ENCODE measurements around the gene ROCK2. TPM values are rescaled to one million over a fixed set of nuclear protein-coding genes. Genes with fewer than 3 reads are reported as not detected.
A peak's percentile ranks its signal among the peaks of the same experiment; 100 is the strongest.
"Not testable (repeated sequence)": the region's sequence is repeated elsewhere in the genome, so short reads cannot be mapped to it uniquely, and the experiment has no call there.

The ROCK2 gene
- total and polyA plus RNA-seq, 2 donors (not counting 1 experiment from before 2014, with no cell fraction given): 2.3 to 30.2 TPM

GRCh38 chr2:11235583-11235982 lies 108.9 kb downstream of the ROCK2 start:
- Histone ChIP-seq H3K9ac (ENCODE audit: low read length) (no peak overlapping the region), H3K79me2 (ENCODE audit: control insufficient read depth, insufficient read depth, low read length) (no peaks in the 10 kb centered on the region), H3K27ac (ENCODE audit: low read length in 2 of 2) (no peak overlapping the region), H3K27me3 (replicated peaks in 1 of 4; ENCODE audit: control extremely low read depth in 1 of 4, control insufficient read depth in 3 of 4, insufficient read depth in 4 of 4, low read length in 3 of 4) (no peaks in the 10 kb centered on the region), H3K4me2 (replicated peaks; ENCODE audit: low read depth, low read length, poor library complexity, severe bottlenecking) (no peak overlapping the region), H3K4me1 (ENCODE audit: control insufficient read depth in 2 of 2, insufficient read depth in 2 of 2, low read length in 2 of 2) (no peaks in the 10 kb centered on the region), H3K36me3 (replicated peaks in 1 of 2; ENCODE audit: control extremely low read depth in 1 of 2, control insufficient read depth in 1 of 2, extremely low read depth in 1 of 2, insufficient read depth in 2 of 2, low read length in 1 of 2) (no peaks in the 10 kb centered on the region), H3K4me3 (ENCODE audit: control extremely low read depth in 1 of 5, extremely low read depth in 1 of 5, insufficient read depth in 1 of 5, low read depth in 2 of 5, low read length in 4 of 5) (no peak overlapping the region), H3K9me3 (ENCODE audit: control extremely low read depth in 1 of 3, control insufficient read depth in 2 of 3, insufficient read depth in 1 of 3, low read length in 2 of 3) (no peaks in the 10 kb centered on the region), H4K20me1 (ENCODE audit: control insufficient read depth, insufficient read depth, low read length, poor library complexity, severe bottlenecking) (peaks cover 6% of the 10 kb centered on the region), H2AFZ (ENCODE audit: insufficient read depth, low read depth, low read length, poor library complexity, severe bottlenecking) (no peak overlapping the region)
- TF ChIP-seq EZH2 (IDR thresholded peaks at IDR 0.05; ENCODE audit: borderline replicate concordance, insufficient read depth, low read depth, low read length, poor library complexity, severe bottlenecking) (no peak), CTCF (IDR thresholded peaks at IDR 0.05) (no peak)
- peaks cover 11% of the 10 kb centered on the region for H3K4me1 Mint-ChIP-seq
- 67% methylated on average over 1 of the region's 2 CpGs for WGBS (ENCODE audit: insufficient coverage)
- no peaks in the 10 kb centered on the region for H3K27me3 Mint-ChIP-seq
- intact Hi-C loops (cut with micrococcal nuclease): no loop called here
- ChIA-PET POLR2A (no interaction called here), CTCF (interaction anchor here (0.6 to 4.3 kb wide), 7 partner anchors 13 to 212 kb away, joined by 3 to 48 read pairs (median 4); a partner anchor contains a TSS)
- H3K4me3 Mint-ChIP-seq: no peak overlapping the region
- ATAC-seq (ENCODE audit: low read depth) (no peak), DNase-seq (no peak)
- H3K9me3 Mint-ChIP-seq (ENCODE audit: insufficient read depth): no peaks in the 10 kb centered on the region
- H3K27ac Mint-ChIP-seq: no peak overlapping the region

GRCh38 chr2:11234309-11234708 lies 110.1 kb downstream of the ROCK2 start:
- DNase-seq: peak; percentile 12
- Mint-ChIP-seq H3K27ac (no peak overlapping the region), H3K9me3 (ENCODE audit: insufficient read depth) (no peaks in the 10 kb centered on the region), H3K4me1 (peaks cover 6% of the 10 kb centered on the region), H3K27me3 (no peaks in the 10 kb centered on the region), H3K4me3 (no peak overlapping the region)
- H4K20me1 ChIP-seq (ENCODE audit: control insufficient read depth, insufficient read depth, low read length, poor library complexity, severe bottlenecking): peaks cover 6% of the 10 kb centered on the region
- no peaks in the 10 kb centered on the region for H3K79me2 ChIP-seq (ENCODE audit: control insufficient read depth, insufficient read depth, low read length)
- H3K9me3 ChIP-seq (ENCODE audit: control extremely low read depth in 1 of 3, control insufficient read depth in 2 of 3, insufficient read depth in 1 of 3, low read length in 2 of 3): no peaks in the 10 kb centered on the region
- H3K4me3 ChIP-seq (ENCODE audit: control extremely low read depth in 1 of 5, extremely low read depth in 1 of 5, insufficient read depth in 1 of 5, low read depth in 2 of 5, low read length in 4 of 5): no peak overlapping the region
- H3K36me3 ChIP-seq (replicated peaks in 1 of 2; ENCODE audit: control extremely low read depth in 1 of 2, control insufficient read depth in 1 of 2, extremely low read depth in 1 of 2, insufficient read depth in 2 of 2, low read length in 1 of 2): no peaks in the 10 kb centered on the region
- H3K9ac ChIP-seq (ENCODE audit: low read length): no peak overlapping the region
- H3K27me3 ChIP-seq (replicated peaks in 1 of 4; ENCODE audit: control extremely low read depth in 1 of 4, control insufficient read depth in 3 of 4, insufficient read depth in 4 of 4, low read length in 3 of 4): no peaks in the 10 kb centered on the region
- no peak overlapping the region for H2AFZ ChIP-seq (ENCODE audit: insufficient read depth, low read depth, low read length, poor library complexity, severe bottlenecking)
- POLR2A ChIA-PET: no interaction called here
- intact Hi-C loops (cut with micrococcal nuclease): loop anchor here (1.0 to 5.0 kb wide), 2 partner anchors 212 to 348 kb away; no protein-coding TSS in a partner anchor
- H3K4me1 ChIP-seq (ENCODE audit: control insufficient read depth in 2 of 2, insufficient read depth in 2 of 2, low read length in 2 of 2): no peaks in the 10 kb centered on the region
- no peak for ATAC-seq (ENCODE audit: low read depth)
- CTCF ChIA-PET: interaction anchor here (0.8 to 4.3 kb wide), 14 partner anchors 12 to 216 kb away, joined by 3 to 48 read pairs (median 4); a partner anchor contains a TSS
- no peak overlapping the region for H3K27ac ChIP-seq (ENCODE audit: low read length in 2 of 2)
- WGBS (ENCODE audit: insufficient coverage): no CpG with 5 or more reads among the region's 1 CpG
- H3K4me2 ChIP-seq (replicated peaks; ENCODE audit: low read depth, low read length, poor library complexity, severe bottlenecking): no peak overlapping the region
- TF ChIP-seq EZH2 (IDR thresholded peaks at IDR 0.05; ENCODE audit: borderline replicate concordance, insufficient read depth, low read depth, low read length, poor library complexity, severe bottlenecking) (no peak), CTCF (IDR thresholded peaks at IDR 0.05) (peak; percentile 53)

- H3K4me1 Mint-ChIP-seq; ATAC-seq (ENCODE audit: low read depth); H3K9me3 ChIP-seq (ENCODE audit: control extremely low read depth in 1 of 3, control insufficient read depth in 2 of 3, insufficient read depth in 1 of 3, low read length in 2 of 3); H3K36me3 ChIP-seq (replicated peaks in 1 of 2; ENCODE audit: control extremely low read depth in 1 of 2, control insufficient read depth in 1 of 2, extremely low read depth in 1 of 2, insufficient read depth in 2 of 2, low read length in 1 of 2); H2AFZ ChIP-seq (ENCODE audit: insufficient read depth, low read depth, low read length, poor library complexity, severe bottlenecking); H3K27ac Mint-ChIP-seq; POLR2A ChIA-PET; H3K9ac ChIP-seq (ENCODE audit: low read length); H3K27me3 Mint-ChIP-seq; H3K79me2 ChIP-seq (ENCODE audit: control insufficient read depth, insufficient read depth, low read length); H4K20me1 ChIP-seq (ENCODE audit: control insufficient read depth, insufficient read depth, low read length, poor library complexity, severe bottlenecking); H3K4me3 Mint-ChIP-seq; H3K9me3 Mint-ChIP-seq (ENCODE audit: insufficient read depth); H3K27me3 ChIP-seq (replicated peaks in 1 of 4; ENCODE audit: control extremely low read depth in 1 of 4, control insufficient read depth in 3 of 4, insufficient read depth in 4 of 4, low read length in 3 of 4); H3K4me1 ChIP-seq (ENCODE audit: control insufficient read depth in 2 of 2, insufficient read depth in 2 of 2, low read length in 2 of 2); H3K4me2 ChIP-seq (replicated peaks; ENCODE audit: low read depth, low read length, poor library complexity, severe bottlenecking); DNase-seq; H3K4me3 ChIP-seq (ENCODE audit: control extremely low read depth in 1 of 5, extremely low read depth in 1 of 5, insufficient read depth in 1 of 5, low read depth in 2 of 5, low read length in 4 of 5); H3K27ac ChIP-seq (ENCODE audit: low read length in 2 of 2): not testable (repeated sequence)
- intact Hi-C loops (cut with micrococcal nuclease): loop anchor here (5.0 kb wide), 1 partner anchor 351 kb away; no protein-coding TSS in a partner anchor
- no CpG with 5 or more reads among the region's 11 CpGs for WGBS (ENCODE audit: insufficient coverage)
- CTCF ChIA-PET: interaction anchor here (2.4 kb wide), 1 partner anchor 216 kb away, joined by 8 read pairs; no protein-coding TSS in a partner anchor
These were observed 113.2 kb downstream of the ROCK2 start for GRCh38 chr2:11231193-11231592.
